RPMI8226 (cell line): ENCODE measurements around the gene MAML1.
A peak's percentile ranks its signal among the peaks of the same experiment; 100 is the strongest.

Experiments used
- DNase-seq: peaks from one replicate; pipeline ENCODE4 v3.0.0-alpha.2; 2015

Gene MAML1

DNA sequence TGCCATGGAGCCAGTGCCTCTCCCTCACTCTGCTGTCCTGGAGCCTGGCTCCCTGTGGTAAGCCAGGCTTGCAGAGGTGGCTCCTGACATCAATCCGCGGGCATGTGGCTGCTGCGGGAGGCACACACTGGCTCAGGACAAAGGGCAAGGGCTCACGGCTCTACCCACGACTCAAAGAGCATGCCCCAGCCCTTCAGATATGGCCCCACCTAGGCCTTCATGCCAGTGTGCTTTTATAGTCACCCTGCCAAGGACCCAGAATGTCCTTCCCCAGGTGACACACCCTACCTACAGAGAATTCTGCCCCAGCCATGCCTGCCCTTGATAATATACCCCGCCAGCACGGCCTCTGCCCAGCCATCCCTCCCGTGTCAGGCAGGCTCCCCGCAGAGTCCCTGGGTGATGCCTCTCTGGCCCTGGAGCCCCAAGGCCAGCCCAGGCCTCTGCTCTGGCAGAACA, 72.5 kb downstream of the MAML1 start:
- DNase-seq: peak; percentile 34

DNA sequence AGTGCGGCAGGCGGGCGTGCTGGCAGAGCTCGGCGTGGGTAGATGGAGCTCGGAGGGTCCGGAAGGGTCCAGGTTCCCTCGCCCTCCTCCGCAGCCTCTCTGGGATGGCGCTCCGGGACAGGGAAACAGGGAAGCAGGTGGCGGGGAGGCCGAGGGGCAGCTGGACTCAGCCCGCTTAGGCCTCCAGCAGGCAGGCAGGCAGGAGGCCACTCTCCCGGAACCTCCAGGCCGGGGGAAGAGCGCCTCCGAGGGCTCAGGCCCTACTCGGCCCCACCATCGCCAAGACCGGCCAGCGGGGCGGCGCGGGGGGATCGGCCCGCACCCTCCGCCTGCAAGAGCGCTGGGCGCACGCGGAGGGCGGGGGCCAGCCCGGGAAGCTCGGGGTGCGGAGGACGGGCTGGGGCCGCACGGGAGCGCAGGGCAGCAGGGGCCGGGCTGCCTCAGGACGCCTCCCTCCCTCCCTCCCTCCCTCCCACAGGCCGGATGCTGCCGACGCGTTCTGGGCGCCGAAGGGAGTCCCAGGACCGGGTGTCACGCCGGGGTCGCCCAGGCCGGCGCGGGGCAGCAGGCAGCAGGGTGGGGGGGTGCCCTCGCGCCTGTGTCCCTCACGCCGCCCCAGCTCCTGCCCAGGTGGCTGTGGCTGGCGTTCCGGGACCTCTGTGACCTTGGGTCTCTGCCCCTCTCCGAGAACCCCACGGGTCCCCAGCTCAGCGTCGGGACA, 73.1 kb downstream of the MAML1 start:
- DNase-seq: peak; percentile 57

DNA sequence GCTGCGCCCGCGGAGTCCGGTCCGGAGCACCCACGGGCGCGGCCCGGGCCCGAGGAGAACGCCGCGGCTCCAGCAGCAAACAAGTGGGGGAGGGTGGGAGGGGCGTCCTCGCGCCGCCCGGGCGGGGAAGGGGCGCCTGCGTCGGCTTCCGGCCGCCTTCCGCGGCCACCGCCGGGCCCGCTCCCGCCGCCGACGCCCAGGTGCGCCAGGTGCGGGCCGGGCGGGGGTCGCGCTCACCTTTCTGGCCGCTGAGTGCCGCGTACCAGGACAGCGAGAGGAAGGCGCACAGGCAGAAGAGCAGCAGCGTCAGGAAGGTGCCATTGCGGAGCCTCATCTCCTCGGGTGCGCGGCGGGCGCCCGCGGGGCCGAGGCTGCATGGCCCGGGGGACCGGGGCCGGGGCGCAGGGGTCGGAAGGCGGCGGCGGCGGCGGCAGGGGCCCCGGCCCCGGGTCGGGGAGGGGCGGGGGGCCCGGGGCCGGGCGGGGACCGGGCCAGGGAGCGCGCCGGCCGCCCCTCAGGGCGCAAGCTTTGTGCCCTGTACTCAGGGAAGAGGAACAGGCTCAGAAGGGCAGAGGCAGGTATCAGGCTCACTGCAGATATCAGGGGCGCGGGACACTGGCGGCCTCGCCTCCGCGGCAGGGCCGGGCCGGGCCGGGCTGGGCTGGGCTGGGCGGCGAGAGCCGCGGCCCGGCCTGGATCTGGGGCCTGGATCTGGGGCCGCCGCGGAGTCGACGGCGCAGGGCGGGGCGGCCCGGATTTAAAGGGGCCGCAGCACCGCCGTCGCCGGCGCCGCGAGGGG, 73.8 kb downstream of the MAML1 start, which contains the start of gene MGAT4B:
MGAT4B (minus strand) TSS at position 617 of the 799 bp plus-strand sequence; CDS start at position 334, 283 bp downstream.
- peak; percentile 85 for DNase-seq

DNA sequence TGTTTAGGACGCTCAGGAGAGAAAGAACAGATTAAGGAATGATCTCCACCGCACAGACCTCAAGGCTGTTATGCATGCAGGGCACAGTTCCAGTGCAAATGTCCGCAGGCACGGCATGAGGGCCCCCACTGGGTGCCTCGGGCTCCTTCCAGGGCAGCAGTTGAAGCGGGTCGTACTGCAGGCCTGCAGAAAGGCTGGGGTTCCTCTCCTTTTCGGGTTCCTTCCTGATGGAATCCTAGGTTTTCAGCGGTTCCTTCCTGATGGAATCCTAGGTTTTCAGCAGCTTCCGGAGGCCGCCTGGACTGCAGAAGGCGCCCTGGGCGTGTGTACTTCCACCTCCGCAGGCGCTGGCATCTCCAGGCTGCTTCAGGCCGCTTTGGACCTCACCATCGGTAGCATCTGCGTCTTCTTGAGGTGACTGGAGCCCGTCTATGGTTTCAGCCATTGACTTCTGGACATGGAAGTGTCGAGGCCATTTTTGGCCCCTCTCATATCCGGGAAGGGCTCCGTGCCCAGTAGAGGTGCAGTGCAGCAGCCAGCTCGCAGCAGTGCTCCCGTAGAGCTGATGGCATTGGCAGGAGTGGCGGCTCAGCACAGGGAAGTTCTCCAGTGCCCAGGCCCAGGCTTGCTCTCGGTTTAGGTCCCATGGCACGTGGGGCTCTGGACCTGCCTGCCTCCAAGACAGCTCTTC, 79.7 kb downstream of the MAML1 start:
- no peak for DNase-seq

DNA sequence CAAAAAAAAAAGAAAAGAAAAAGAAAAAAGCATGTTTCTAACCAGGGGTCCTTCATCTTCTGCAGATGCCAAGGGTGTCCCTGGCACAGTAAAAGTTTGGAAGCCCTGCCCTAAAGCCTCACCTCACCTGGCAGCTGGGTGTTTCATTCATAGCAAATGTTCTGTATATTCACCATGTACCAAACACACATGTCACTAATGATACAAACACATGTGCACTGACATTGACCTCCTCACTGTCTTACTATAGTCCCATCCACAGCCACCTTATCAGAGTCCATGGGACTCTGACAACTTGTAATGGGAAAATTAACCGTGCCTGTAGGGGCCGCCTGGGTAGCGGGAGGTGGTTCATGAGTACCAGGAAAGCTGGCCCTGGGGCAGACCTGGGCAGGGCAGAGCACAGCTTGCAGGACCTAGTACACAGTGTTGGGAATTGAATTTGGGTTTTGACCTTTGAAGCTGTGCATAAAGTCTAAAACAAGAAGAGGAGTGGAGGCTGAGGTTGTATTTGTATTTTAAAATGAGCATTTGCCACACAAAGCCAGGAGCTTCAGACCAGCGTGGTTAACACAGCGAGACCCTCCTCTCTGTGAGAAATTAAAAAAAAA, 80.5 kb downstream of the MAML1 start:
- DNase-seq: no peak

DNA sequence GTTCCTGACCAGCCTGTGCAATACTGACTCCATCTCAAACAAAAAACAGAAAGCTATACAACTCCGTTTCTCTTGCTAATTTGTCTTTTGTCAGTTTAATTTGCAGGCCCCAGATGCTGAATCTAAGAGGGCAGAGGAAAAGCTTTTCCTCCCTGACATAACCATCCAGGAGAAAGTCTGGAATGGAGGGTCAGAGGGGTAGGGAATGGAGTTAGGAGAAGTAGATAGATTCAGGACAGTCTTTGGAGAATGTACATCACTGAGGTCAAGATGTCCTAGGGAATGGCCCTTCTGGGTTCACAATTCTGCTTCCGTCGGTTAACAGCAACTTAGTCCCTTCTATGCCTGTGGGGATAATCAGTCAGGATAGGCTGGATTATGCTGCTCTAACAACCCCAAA, 81.5 kb downstream of the MAML1 start:
- DNase-seq: no peak

DNA sequence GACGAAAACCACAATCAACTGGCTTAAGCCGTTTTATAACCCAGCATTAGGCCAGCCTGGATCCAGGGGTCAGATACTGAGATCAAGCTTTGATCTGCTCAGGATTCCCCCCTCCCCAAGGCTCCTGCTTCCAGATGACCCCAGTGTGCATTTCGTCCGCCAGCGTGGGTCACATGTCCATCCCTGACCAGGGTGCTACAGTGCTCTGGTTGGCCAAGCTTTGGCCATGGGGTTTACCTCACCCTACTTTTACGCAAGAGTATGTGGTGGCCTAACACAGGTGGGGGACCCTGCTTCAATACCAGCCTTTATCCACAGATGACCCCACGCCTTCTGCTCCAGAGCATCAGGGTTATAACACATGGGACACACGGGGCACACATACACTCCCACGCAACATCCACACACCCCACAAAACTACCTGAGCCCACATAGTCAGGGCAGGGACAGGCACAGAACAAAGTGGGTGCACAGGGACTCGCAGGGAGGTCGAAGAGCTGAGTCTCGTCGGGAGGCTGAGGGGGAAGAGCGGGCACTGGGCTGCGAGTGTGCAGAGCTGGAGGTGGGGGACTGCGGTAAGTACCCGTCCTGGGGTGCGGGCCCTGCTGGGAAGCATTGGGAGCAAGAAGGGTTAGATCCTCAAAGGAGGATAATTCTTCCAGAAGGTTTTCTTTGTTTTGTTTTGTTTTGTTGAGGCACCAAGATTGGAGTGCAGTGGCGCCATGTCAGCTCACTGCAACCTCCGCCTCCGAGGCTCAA, 83.0 kb downstream of the MAML1 start:
- DNase-seq: no peak

DNA sequence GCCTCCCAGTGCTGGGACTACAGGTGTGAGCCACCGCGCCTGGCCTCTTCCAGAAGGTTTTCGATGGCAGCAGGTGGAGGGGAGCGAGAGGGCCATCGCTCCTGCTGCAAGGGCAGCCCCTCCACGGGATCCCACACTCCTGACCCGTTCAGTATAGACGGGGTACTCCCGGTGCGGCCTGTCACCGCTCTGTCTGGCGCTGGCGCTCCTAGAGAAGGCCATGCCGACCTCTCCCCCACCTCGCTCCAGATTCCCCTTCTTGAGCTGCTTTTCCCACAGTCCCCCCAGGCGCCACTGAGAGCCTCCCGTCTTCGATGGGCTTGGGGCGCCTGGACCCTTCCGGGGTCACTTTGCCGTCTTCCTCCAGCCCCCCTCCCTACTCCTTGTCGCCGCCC, 83.8 kb downstream of the MAML1 start:
- DNase-seq: no peak

DNA sequence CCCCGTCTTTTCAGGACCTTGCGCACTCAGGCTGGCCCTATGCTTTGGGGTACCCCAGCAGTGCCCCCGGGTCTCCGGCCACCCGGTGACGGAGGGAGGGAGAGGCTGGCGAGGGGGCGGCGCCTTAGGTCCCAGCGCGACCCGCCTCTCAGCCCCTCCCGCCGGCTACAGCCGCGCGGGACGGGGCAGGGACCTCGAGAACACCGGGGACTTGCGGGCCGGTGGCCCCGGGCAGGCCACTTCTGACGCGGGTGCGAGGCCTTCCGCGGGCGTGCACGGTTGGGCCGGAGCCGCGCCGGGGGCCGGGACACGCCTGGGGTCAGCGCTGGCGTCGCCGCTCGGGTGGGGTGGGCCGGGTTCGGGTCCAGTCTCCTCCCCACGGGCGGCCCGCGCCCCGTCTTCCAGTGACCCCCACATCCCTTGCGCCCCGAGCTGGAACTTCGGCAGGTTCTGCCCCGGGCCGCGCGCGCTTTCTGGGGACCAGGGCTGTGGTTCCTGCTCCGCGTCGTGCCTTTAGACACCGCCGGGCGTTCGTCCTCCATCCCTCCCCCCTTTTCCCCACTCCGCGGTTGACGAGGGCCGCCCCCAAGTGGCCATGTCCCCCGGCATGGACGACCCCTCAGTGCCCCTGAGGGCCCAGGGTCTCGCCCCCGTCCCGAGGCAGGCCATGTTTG, 84.3 kb downstream of the MAML1 start:
- DNase-seq: no peak

DNA sequence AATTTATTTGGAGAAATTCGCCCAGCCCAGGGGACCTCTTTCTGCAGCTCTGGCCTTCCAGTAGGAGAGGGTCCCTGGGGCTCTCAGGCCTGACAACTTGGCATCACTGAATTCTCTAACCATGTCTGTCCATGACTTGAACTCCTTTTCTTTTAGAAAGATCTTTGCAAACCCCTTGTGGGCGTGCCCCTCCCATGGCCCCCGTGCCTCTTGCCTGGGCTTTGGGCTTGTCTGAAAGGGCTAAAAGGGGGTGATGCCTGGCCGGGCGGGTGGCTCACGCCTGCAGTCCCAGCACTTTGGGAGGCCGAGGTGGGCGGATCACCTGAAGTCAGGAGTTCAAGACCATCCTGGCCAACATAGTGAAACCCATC, 84.8 kb downstream of the MAML1 start:
- DNase-seq: no peak

DNA sequence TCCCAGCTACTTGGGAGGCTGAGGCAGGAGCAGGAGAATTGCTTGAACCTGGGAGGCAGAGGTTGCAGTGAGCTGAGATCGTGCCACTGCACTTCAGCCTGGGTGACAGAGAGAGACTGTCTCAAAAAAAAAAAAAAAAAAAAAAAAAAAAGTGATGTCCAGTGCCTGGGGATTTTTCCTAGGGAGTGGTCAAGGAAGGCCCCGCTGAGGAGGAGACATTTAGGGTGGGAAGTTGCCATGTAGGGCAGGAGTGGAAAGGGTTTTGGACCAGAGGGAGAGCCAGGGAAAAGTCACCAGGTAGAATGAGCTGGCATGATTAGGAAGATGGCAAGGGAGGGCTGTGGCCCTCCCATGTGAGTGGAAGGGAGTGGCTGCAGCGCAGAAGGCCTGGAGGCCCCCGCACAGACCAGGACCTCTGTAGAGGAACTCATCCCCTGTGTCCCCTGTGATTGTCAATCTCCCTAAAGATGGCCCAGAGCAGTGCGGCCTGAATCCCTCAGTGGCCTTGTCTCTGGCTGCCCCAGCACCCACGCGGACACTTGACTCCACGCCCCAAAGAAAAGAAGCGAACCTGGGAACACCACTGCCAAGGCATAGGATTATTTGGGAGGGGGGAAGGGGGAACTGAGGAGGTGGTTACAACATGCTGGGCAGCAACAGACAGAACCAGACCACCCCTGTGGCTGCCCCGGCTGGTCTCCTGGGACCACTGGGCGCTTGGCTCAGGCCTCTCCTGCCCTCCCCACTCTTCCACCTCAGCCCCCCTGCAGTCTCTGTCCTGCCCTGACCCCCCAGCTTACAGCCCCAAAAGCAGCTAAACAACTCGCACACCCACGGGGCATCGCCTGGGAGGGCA, 85.5 kb downstream of the MAML1 start:
- DNase-seq: no peak

DNA sequence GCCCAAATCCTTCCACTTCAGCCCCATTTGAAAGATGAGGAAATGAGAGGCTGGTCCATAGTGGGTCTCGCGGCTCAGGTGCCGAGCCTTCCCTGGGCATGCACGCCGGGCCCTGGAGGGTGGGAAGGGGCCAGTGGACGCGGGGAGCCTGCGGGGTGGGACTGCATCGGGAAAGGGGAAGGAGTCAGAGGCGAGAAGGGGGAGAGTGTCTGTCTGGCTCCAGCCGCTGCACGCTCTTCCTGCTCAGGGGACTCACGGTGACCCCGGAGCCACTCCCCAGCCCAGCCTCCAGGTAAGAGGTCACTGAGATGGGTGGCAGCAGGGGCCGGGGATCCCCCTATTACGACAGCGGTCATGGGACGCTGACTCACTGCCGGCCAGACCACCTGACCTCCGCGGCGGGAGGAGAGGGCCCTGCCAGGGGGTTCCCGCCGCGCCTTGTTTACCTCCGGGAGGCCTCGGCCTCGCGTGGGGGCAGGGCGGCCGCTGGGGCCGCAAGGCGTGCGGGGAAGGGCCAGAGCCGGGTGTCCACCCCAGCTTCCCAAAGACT, 86.2 kb downstream of the MAML1 start:
- DNase-seq: peak; percentile 95

DNA sequence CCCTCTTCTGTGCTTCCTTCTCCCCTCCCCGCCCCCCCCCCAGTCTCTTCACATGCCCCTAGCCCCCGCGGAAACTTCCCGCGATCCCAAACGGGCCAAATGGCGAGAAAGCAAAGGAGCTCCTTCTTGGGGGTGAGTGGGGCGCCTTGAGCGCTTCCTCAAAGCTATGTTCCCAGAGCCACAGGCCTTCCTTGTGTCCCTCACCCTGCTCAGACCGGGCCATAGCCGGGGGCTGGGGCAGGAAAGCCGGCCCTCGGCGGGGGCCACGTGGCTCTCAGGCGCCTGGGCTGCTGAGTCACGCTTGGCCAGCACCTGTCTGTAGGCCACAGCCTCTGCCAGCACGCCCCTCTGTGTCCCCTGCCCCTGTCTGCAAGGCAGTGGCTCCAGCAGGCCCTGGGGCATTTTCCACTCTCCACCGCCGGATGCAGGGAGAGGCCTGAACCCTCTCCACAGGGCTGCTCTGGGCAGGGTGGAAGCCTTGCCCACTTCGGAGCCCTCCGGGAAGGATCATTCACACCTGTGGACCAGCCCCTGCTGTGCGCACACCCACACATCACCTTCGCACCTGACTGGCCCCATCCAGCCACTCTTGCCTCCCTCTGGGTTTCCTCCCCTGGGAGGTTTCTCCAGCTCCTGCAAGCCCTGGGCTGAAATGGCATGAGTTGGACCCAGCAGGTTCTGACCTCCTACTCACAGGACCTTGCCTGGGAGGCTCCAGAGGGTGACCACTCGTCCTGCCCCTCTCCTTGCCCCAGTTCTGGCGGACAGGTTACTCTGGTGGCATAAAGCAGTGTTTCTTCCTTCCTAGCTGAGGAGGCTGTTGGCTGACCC, 86.9 kb downstream of the MAML1 start:
- peak; percentile 86 for DNase-seq

DNA sequence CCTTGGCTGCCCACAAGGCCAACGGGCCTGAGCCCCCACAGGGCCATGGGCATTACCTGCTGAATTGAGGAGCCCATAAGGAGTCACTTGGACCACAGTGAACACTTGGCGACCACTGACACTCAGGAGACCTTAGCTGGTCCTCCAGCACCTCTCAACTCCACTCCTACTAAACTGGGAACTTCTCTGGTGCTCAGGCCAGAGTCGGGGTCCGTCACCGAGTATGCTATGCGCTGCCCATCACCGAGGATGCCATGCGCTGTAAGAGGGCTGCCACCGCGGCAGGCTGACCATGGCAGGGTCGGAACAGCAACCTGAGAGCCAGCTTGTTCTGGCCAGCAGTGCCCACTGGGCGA, 87.5 kb downstream of the MAML1 start:
- no peak for DNase-seq

DNA sequence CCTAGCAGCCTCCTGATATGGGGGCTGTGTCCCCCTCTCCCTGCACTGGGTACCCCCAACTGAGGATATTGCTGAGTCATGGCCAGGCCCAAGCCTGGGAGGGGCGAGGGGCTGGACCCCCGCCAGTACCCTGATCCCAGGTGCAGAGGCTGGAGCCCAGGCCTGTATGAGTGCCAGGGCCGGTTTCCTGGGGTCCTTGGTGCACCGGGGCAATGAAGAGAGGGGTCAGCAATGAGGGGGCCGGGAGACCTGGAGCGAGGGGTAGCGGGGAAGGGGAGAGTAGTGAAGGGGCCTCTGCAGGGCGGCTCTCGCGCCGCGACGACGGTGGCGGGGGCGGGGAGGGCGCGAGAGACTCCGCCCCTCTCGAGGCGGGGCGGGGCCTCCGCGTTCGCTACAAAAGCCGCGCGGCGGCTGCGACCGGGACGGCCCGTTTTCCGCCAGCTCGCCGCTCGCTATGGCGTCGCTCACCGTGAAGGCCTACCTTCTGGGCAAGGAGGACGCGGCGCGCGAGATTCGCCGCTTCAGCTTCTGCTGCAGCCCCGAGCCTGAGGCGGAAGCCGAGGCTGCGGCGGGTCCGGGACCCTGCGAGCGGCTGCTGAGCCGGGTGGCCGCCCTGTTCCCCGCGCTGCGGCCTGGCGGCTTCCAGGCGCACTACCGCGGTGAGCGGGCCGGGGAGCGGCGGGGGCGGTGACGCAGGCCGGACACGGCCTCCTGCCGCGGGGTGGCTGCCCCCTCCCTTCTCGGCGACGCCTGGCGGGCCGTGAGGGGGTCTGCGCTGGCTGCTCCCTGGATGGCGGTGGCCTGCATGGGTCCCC, 88.1 kb downstream of the MAML1 start, which contains the start of gene SQSTM1:
SQSTM1 (plus strand) TSS at position 423 of the 815 bp plus-strand sequence; CDS start at position 455, 32 bp downstream.
- DNase-seq: peak; percentile 87

DNA sequence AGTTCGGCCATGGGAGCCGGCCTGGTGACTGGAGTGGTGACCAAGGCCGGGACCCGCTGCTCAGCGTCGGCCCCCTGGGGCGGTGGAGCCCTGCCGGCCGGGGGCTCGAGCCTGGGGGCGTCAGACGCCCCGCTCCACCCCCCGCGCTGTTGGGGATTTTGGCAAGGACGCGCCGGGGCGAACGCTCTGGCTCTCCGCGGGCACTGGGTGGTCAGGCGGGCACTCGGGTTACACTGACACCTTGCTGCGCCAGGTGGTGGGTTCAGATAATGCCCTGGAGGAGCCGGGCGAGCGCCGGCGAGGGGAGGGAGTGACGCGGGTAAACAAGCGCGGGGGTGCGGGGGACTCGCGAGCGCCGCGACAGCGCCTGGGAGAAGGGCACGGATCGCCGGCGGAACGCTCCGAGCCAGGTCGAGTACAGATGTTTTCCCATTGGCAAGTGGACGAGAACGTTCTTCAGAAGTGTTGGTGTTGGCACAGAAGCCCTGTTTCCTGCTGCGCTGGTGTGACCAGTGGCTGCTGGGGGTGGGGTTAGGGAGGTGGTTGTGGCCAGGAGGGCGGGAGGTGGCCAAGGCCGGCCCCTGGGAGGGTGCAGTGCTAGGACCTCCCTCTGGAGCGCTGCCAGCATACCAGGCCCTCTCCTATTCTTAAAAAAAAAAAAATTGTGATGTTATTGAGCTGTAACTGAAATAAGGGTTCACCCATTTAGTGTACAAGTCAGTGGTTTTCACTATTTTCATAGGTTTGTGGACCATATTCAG, 88.9 kb downstream of the MAML1 start:
- DNase-seq: peak; percentile 94

DNA sequence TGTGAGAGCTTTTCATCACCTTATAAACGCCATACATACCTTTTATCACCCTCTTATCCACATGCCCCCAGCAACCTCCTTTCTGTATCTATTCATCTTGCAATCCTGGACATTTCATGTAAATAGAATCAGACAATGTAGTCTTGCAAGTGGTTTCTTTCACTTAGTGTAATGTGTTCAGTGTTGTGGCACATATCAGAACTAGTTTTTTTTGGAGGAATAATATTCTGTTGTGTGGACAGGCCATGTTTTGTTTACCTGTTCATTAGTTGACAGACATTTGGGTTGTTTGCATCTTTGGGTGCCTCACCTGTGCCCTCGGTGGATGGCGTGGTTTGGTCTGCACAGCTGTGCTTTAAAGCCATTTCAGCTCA, 89.4 kb downstream of the MAML1 start:
- no peak for DNase-seq

DNA sequence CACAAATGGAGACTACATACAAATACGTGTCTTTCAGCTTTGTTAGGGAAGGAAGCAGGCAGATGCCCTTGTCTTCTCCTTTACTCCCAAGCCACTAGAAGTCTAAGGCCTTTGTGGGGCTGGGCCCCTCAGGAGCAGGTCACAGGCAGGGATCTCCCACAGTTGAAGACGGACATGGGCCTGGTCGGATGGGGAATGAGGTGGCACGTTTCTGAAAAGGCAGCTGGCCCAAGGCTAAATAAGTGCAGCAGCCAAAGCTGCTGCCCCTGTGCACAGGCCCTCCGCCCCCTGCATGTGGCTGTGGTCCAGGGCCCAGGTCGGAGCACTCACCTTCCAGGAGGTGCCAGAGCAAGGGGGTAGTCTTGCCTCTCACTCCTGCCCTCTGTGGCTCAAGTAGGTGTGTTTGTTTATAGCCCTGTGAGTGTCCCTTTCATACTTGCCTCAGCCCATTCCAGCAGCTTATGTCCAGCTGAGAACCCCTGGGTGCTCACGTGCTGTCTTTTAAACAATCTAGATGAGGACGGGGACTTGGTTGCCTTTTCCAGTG, 89.9 kb downstream of the MAML1 start:
- no peak for DNase-seq
